Muscle layer of colon (tissue), 2 donors: Measurements from ENCODE around the gene PTPN6.

Experiments
- H3K27ac ChIP-seq: one replicate; pipeline ENCODE4 v1.7.0; 2013; ENCODE audit warnings: low read depth, mild to moderate bottlenecking, low read length, moderate library complexity
- H3K27me3 ChIP-seq, 2 donors: one replicate each; pipeline ENCODE4 v1.7.0; 2013; ENCODE audit warnings: low read length in 2 of 2, mild to moderate bottlenecking in 2 of 2; ENCODE audit not compliant: insufficient read depth in 2 of 2, control insufficient read depth in 1 of 2
- H3K36me3 ChIP-seq: one replicate; pipeline ENCODE4 v1.7.0; 2013; ENCODE audit warnings: mild to moderate bottlenecking, low read length; ENCODE audit not compliant: insufficient read depth
- H3K4me1 ChIP-seq: one replicate; pipeline ENCODE4 v1.7.0; 2013; ENCODE audit warnings: mild to moderate bottlenecking, low read length; ENCODE audit not compliant: insufficient read depth
- H3K4me3 ChIP-seq, 2 donors: one replicate each; pipeline ENCODE4 v1.7.0; 2013; ENCODE audit warnings: low read length in 2 of 2, low read depth in 1 of 2, mild to moderate bottlenecking in 1 of 2, moderate library complexity in 1 of 2
- H3K9ac ChIP-seq: one replicate; pipeline ENCODE4 v1.7.0; 2013; ENCODE audit warnings: low read length
- H3K9me3 ChIP-seq: one replicate; pipeline ENCODE4 v1.7.0; 2013; ENCODE audit warnings: mild to moderate bottlenecking, low read length
- donor health status: abdominal sarcoma.
- donor health status: Adenocarcinoma of cecum.

The PTPN6 gene

DNA sequence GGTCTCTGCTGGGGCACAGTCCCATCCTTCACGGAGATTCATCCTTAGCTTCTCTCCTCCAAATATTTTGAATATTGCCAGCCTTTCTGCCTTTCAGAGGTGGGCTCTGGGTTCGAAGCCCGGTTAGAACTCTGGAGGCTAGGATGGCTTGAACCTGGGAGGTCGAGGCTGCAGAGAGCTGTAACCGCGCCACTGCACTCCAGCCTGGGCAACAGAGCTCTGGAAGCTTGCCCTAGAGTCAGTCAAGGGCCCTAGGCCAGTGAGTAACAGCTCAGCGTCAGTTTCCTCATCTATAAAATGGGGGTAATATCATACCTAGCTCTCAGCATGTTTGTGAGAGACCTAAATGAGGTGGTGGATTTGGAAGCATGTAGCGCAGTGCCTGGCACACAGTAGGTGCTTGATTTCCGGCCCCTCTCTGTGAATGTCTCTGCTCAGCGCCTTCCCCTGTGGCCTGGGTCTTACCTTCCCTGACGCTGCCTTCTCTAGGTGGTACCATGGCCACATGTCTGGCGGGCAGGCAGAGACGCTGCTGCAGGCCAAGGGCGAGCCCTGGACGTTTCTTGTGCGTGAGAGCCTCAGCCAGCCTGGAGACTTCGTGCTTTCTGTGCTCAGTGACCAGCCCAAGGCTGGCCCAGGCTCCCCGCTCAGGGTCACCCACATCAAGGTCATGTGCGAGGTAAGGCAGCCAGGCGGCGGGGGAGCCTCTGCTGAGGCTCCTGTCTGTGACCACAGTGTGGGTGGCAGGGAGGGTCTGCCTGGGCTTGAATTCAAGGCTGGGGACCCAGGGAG, 3.4 kb downstream of the PTPN6 start:
- H3K4me3 ChIP-seq = no peak overlapping the region
- H3K27ac ChIP-seq = peak overlapping the region; percentile 23
- H3K9ac ChIP-seq = no peak overlapping the region
- peaks cover 6% of the 10 kb centered on the region for H3K4me1 ChIP-seq
- H3K36me3 ChIP-seq = no peaks in the 10 kb centered on the region
- H3K9me3 ChIP-seq = no peaks in the 10 kb centered on the region
- no peaks in the 10 kb centered on the region for H3K27me3 ChIP-seq

GRCh38 chr12:6955108-6956020, 4.2 kb downstream of the PTPN6 start:
- Histone ChIP-seq H3K27ac (no peak overlapping the region), H3K4me1 (peaks cover 6% of the 10 kb centered on the region), H3K9ac (no peak overlapping the region), H3K4me3 (no peak overlapping the region), H3K27me3 (no peaks in the 10 kb centered on the region), H3K36me3 (no peaks in the 10 kb centered on the region), H3K9me3 (no peaks in the 10 kb centered on the region)

GRCh38 chr12:6956021-6956727, 5.0 kb downstream of the PTPN6 start:
- no peaks in the 10 kb centered on the region for H3K27me3 ChIP-seq
- H3K36me3 ChIP-seq = no peaks in the 10 kb centered on the region
- no peak overlapping the region for H3K4me3 ChIP-seq
- H3K4me1 ChIP-seq = peaks cover 12% of the 10 kb centered on the region
- no peaks in the 10 kb centered on the region for H3K9me3 ChIP-seq
- no peak overlapping the region for H3K27ac ChIP-seq
- H3K9ac ChIP-seq = no peak overlapping the region

- no peaks in the 10 kb centered on the region for H3K9me3 ChIP-seq
- H3K36me3 ChIP-seq = no peaks in the 10 kb centered on the region
- no peak overlapping the region for H3K4me3 ChIP-seq
- no peak overlapping the region for H3K27ac ChIP-seq
- H3K9ac ChIP-seq = no peak overlapping the region
- H3K27me3 ChIP-seq = no peaks in the 10 kb centered on the region
- peaks cover 22% of the 10 kb centered on the region for H3K4me1 ChIP-seq
Measured at GRCh38 chr12:6957151-6957701, 6.1 kb downstream of the PTPN6 start.

GRCh38 chr12:6957741-6958608, 6.8 kb downstream of the PTPN6 start:
- Histone ChIP-seq H3K36me3 (no peaks in the 10 kb centered on the region), H3K4me1 (peaks cover 29% of the 10 kb centered on the region), H3K9ac (no peak overlapping the region), H3K27ac (no peak overlapping the region), H3K27me3 (no peaks in the 10 kb centered on the region), H3K9me3 (no peaks in the 10 kb centered on the region), H3K4me3 (no peak overlapping the region)

DNA sequence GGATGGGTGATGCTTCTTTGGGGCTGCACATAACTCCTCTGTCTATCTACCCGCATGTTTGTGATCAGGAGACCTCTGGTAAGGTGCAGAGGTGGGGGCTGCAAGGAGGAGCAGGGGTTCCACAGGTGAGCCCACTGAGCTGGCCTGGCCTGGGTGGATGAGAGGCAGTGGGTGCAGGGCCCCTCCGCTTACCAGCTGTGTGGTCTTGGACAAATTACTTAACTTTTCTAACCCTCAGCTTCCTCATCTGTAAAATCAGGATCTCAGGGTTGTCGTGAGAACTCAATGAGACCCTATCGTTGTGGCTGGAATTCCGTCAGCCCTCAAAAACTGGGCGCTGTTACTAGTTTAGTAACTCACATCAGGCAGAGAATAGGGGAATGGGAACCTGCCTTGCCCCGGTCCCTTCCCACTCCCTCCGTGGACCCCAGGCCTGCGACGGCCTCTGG, 7.5 kb downstream of the PTPN6 start:
- Histone ChIP-seq H3K9me3 (no peaks in the 10 kb centered on the region), H3K4me3 (no peak overlapping the region), H3K27ac (no peak overlapping the region), H3K36me3 (no peaks in the 10 kb centered on the region), H3K9ac (no peak overlapping the region), H3K27me3 (no peaks in the 10 kb centered on the region), H3K4me1 (peaks cover 29% of the 10 kb centered on the region)

GRCh38 chr12:6959058-6959804, 8.1 kb downstream of the PTPN6 start:
- Histone ChIP-seq H3K36me3 (no peaks in the 10 kb centered on the region), H3K4me3 (no peak overlapping the region), H3K27me3 (no peaks in the 10 kb centered on the region), H3K9ac (no peak overlapping the region), H3K27ac (no peak overlapping the region), H3K9me3 (no peaks in the 10 kb centered on the region), H3K4me1 (peaks cover 26% of the 10 kb centered on the region)

DNA sequence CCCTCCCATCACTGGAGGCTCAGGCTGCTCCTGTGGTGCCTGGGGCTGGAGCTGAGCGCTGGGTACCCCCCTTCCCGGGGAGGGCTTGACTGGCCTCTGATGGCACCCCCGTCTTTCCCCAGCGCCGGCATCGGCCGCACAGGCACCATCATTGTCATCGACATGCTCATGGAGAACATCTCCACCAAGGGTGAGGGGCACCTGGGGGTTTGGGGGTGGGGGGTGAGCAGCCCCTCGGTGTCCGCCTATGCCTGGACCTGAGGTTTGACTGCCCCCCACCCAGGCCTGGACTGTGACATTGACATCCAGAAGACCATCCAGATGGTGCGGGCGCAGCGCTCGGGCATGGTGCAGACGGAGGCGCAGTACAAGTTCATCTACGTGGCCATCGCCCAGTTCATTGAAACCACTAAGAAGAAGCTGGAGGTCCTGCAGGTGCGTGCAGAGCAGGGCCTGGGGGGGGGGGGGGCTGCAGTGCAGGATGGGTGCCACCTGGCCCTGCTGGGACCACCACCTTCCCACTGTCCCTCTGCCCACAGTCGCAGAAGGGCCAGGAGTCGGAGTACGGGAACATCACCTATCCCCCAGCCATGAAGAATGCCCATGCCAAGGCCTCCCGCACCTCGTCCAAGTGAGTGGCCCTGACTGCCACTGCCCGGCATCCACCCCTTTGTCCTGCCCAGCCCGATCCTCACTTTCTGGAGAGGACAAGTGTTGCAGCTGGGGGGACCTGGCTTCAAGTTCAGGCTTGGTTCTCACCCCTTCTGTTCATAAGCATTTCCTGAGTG, 8.8 kb downstream of the PTPN6 start:
- H3K27me3 ChIP-seq = no peaks in the 10 kb centered on the region
- no peaks in the 10 kb centered on the region for H3K36me3 ChIP-seq
- H3K4me1 ChIP-seq = peaks cover 30% of the 10 kb centered on the region
- H3K9ac ChIP-seq = no peak overlapping the region
- no peak overlapping the region for H3K27ac ChIP-seq
- H3K9me3 ChIP-seq = no peaks in the 10 kb centered on the region
- no peak overlapping the region for H3K4me3 ChIP-seq

- Histone ChIP-seq H3K27ac (no peak overlapping the region), H3K4me3 (peak overlapping the region in 1 of 2 donors; percentile 25), H3K27me3 (no peaks in the 10 kb centered on the region), H3K36me3 (peaks cover 6% of the 10 kb centered on the region), H3K9me3 (no peaks in the 10 kb centered on the region), H3K9ac (peak overlapping the region; percentile 0), H3K4me1 (peaks cover 31% of the 10 kb centered on the region)
Measured at GRCh38 chr12:6960593-6961277, 9.6 kb downstream of the PTPN6 start.
